PC-3 (cell line): ENCODE data around the gene EBLN2. TPM values are rescaled to one million over a fixed set of nuclear protein-coding genes. Genes with fewer than 3 reads are reported as not detected.

Experiments used
- ATAC-seq: fragments of 200-7000 bp; cut with Tn5 transposase; 2 replicates; pipeline ENCODE4 v1.9.1; 2020; ENCODE audit warnings: mild to moderate bottlenecking, moderate library complexity
- BruUV-seq: library from RNA; stranded (reverse); fragments of 400-500 nt; replicated peaks from 2 replicates; lab custom pipeline; 2021; lab: Mats Ljungman, UMichigan
- CTCF ChIA-PET: fragments of 300-600 bp; sonication (Branson Sonifier 250); formaldehyde crosslinking; loops from one replicate; lab custom pipeline; 2022; ENCODE audit warnings: antibody characterized with exemption; lab: Charles Lee
- POLR2A ChIA-PET: fragments of 300-600 bp; sonication (Branson Sonifier 250); formaldehyde crosslinking; loops from one replicate; lab custom pipeline; 2022; ENCODE audit warnings: antibody characterized with exemption; ENCODE audit not compliant: unreplicated experiment; lab: Charles Lee
- DNase-seq: peaks from one replicate; pipeline ENCODE4 v3.0.0-alpha.2; 2015
- H2AFZ ChIP-seq: fragments of 300-600 bp; sonication (generic); 2 replicates; pipeline ENCODE4 v1.6.0; 2016; ENCODE audit warnings: antibody characterized with exemption, low read length
- H3F3A ChIP-seq: fragments of 300-600 bp; sonication (generic); one replicate; pipeline ENCODE4 v1.6.0; 2017; ENCODE audit warnings: antibody characterized with exemption, low read length, control low read depth, mild to moderate bottlenecking; ENCODE audit not compliant: unreplicated experiment
- H3K27ac ChIP-seq: fragments of 300-600 bp; sonication (generic); 2 replicates; pipeline ENCODE4 v1.5.1; 2016; ENCODE audit warnings: mild to moderate bottlenecking, low read length
- H3K27me3 ChIP-seq: fragments of 300-600 bp; sonication (generic); 2 replicates; pipeline ENCODE4 v1.6.1; 2016; ENCODE audit warnings: low read length, mixed read lengths
- H3K36me3 ChIP-seq: fragments of 300-600 bp; sonication (generic); 2 replicates; pipeline ENCODE4 v1.6.1; 2016; ENCODE audit warnings: low read depth, mixed run types, low read length, mixed read lengths
- H3K4me1 ChIP-seq: fragments of 300-600 bp; sonication (generic); 2 replicates; pipeline ENCODE4 v1.5.1; 2016; ENCODE audit warnings: low read length; ENCODE audit not compliant: insufficient read depth
- H3K4me2 ChIP-seq: fragments of 300-600 bp; sonication (generic); 2 replicates; pipeline ENCODE4 v1.6.0; 2016; ENCODE audit warnings: low read length
- H3K4me3 ChIP-seq: fragments of 300-600 bp; sonication (generic); 2 replicates; pipeline ENCODE4 v1.5.1; 2016; ENCODE audit warnings: mild to moderate bottlenecking, low read length, mixed read lengths
- H3K79me2 ChIP-seq: fragments of 300-600 bp; sonication (generic); 2 replicates; pipeline ENCODE4 v1.6.1; 2017; ENCODE audit warnings: low read length, mixed read lengths
- H3K9ac ChIP-seq: fragments of 300-600 bp; sonication (generic); 2 replicates; pipeline ENCODE4 v1.6.0; 2016; ENCODE audit warnings: mild to moderate bottlenecking, low read length
- H3K9me2 ChIP-seq: fragments of 300-600 bp; sonication (generic); replicated peaks from 2 replicates; pipeline ENCODE4 v1.6.1; 2016; ENCODE audit warnings: mixed run types, low read length, mixed read lengths
- H3K9me3 ChIP-seq: fragments of 300-600 bp; sonication (generic); 2 replicates; pipeline ENCODE4 v1.6.1; 2016; ENCODE audit warnings: low read length, mixed read lengths
- H4K20me1 ChIP-seq: fragments of 300-600 bp; sonication (generic); 2 replicates; pipeline ENCODE4 v1.6.1; 2016; ENCODE audit warnings: low read length, mixed read lengths
- EZH2 ChIP-seq: fragments of 300-600 bp; sonication (generic); IDR thresholded peaks from one replicate; pipeline ENCODE4 v1.6.1; 2017; ENCODE audit warnings: antibody characterized with exemption, mild to moderate bottlenecking, low read length; ENCODE audit not compliant: unreplicated experiment
- EZH2phosphoT487 ChIP-seq: fragments of 300-600 bp; sonication (generic); IDR thresholded peaks from 2 replicates; pipeline ENCODE4 v1.6.1; 2018; ENCODE audit warnings: mild to moderate bottlenecking, antibody characterized with exemption, low read length, borderline replicate concordance
- intact Hi-C: fragments of 100-400 bp; cut with micrococcal nuclease; formaldehyde crosslinking; loops from 2 replicates; pipeline ENCODE4 v1.9.0; 2023
- total RNA-seq: library from RNA; depleted of rRNA; stranded (reverse); fragments of >200 nt; gene quantifications from 2 replicates; pipeline ENCODE4 v1.2.3, GENCODE V29; 2014
- TF ChIP-seq, protein P1 (sequence below): fragments of 300-600 bp; sonication (generic); conservative IDR thresholded peaks from 2 replicates; pipeline ENCODE4 v1.5.1; 2017; ENCODE audit warnings: antibody characterized with exemption, low read depth, mild to moderate bottlenecking, low read length

EBLN2 gene
- total RNA-seq, 1 experiment from 2014 or later: 6.2 TPM

DNA sequence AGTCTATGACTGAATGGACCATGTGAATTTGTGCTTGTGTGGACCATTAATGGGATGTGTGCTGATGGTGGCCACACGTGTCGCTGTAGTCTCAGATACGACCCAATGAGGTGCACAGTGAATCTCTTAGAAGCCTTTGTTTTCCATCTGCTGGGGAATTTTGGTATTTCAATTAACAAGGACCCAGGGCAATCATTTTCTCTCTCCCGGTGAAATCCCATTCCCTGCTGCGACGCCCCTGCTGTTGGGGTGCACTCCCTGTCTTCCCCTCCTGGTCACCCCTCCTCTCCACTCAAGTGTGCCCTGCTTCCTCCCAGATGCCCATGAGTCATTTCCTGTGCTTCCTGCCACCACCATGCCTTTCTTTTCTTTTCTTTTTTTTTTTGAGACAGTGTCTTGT lies 32.7 kb downstream of the EBLN2 start:
- H3K4me2 ChIP-seq: no peak overlapping the region
- peak; percentile 27; the same call in 1 of the 2 replicates for ATAC-seq
- intact Hi-C loops: no loop called here
- no peak overlapping the region for H2AFZ ChIP-seq
- no peaks in the 10 kb centered on the region for H3K4me1 ChIP-seq
- peaks cover 13% of the 10 kb centered on the region for H3K27me3 ChIP-seq
- H3K9ac ChIP-seq: no peak overlapping the region
- no peak for DNase-seq
- no peaks in the 10 kb centered on the region for H3K36me3 ChIP-seq
- TF ChIP-seq EZH2phosphoT487 (no peak), EZH2 (no peak)
- TF ChIP-seq, protein P1, sequence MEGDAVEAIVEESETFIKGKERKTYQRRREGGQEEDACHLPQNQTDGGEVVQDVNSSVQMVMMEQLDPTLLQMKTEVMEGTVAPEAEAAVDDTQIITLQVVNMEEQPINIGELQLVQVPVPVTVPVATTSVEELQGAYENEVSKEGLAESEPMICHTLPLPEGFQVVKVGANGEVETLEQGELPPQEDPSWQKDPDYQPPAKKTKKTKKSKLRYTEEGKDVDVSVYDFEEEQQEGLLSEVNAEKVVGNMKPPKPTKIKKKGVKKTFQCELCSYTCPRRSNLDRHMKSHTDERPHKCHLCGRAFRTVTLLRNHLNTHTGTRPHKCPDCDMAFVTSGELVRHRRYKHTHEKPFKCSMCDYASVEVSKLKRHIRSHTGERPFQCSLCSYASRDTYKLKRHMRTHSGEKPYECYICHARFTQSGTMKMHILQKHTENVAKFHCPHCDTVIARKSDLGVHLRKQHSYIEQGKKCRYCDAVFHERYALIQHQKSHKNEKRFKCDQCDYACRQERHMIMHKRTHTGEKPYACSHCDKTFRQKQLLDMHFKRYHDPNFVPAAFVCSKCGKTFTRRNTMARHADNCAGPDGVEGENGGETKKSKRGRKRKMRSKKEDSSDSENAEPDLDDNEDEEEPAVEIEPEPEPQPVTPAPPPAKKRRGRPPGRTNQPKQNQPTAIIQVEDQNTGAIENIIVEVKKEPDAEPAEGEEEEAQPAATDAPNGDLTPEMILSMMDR: no peak
- H3K79me2 ChIP-seq: no peaks in the 10 kb centered on the region
- no peak overlapping the region for H3K4me3 ChIP-seq
- H3K9me3 ChIP-seq: no peaks in the 10 kb centered on the region
- no TSS peak for BruUV-seq
- CTCF ChIA-PET: no interaction called here
- H3F3A ChIP-seq: no peaks in the 10 kb centered on the region
- H4K20me1 ChIP-seq: no peaks in the 10 kb centered on the region
- no peak overlapping the region for H3K27ac ChIP-seq
- POLR2A ChIA-PET: no interaction called here
- H3K9me2 ChIP-seq: no peaks in the 10 kb centered on the region

DNA sequence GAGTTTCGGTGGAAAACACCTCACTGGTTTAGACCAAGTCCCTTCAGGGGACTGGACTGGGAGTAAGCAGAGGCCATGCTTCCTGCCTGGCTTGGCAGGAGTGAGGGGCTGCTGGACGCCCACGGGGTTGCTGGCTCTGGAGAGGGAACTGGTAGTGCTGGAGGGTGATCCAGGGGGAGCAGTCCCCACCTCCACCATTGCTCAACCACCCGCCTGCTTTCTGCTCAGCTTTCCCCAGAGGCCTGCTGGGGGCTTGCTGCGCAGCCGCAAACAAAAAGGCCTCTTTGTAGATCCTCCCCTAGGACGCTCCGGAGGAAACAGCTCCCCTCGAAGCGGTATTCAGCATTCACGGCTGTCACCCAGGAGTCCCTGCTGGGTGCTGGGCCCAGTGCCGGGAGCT lies 33.5 kb downstream of the EBLN2 start:
- CTCF ChIA-PET: no interaction called here
- ATAC-seq: no peak

DNA sequence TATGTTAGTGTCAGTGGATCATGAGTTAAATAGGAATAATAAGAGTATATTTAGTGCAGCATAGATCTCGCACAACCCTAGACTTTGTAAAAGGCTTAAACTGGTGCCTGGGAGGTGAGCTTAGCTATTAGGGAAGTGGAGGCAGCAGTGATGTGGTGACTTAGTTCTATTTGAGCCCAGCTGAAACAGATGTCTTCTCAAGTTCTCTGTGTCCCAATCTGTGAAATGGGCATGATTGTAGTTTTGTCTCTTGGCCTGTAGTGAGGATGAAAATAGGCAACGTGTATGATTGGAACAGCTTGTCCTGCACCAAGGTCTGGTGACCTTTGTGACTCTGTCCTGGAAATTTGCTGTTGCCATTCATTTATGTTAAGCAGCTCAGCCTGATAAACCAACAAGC lies 34.7 kb downstream of the EBLN2 start:
- H3K9me2 ChIP-seq: no peaks in the 10 kb centered on the region
- no peaks in the 10 kb centered on the region for H4K20me1 ChIP-seq
- no peaks in the 10 kb centered on the region for H3K9me3 ChIP-seq
- peaks cover 22% of the 10 kb centered on the region for H3K27me3 ChIP-seq
- no peaks in the 10 kb centered on the region for H3K4me1 ChIP-seq
- ChIA-PET POLR2A (interaction anchor here (0.6 kb wide), 1 partner anchor 79 kb away, joined by 3 read pairs; no protein-coding TSS in a partner anchor), CTCF (no interaction called here)
- no peak overlapping the region for H3K4me2 ChIP-seq
- TF ChIP-seq, protein P1: no peak
- TF ChIP-seq EZH2phosphoT487 (no peak), EZH2 (no peak)
- no peaks in the 10 kb centered on the region for H3F3A ChIP-seq
- H2AFZ ChIP-seq: no peak overlapping the region
- H3K4me3 ChIP-seq: no peak overlapping the region
- DNase-seq (no peak), ATAC-seq (no peak)
- H3K79me2 ChIP-seq: no peaks in the 10 kb centered on the region
- H3K36me3 ChIP-seq: no peaks in the 10 kb centered on the region
- no TSS peak for BruUV-seq
- intact Hi-C loops: no loop called here
- no peak overlapping the region for H3K27ac ChIP-seq
- H3K9ac ChIP-seq: no peak overlapping the region

More for the DNA sequence above, 33.5 kb downstream of the EBLN2 start:
- Histone ChIP-seq H3K27ac (no peak overlapping the region), H3F3A (no peaks in the 10 kb centered on the region), H3K9ac (no peak overlapping the region), H2AFZ (no peak overlapping the region), H3K9me3 (no peaks in the 10 kb centered on the region), H3K4me1 (no peaks in the 10 kb centered on the region), H4K20me1 (no peaks in the 10 kb centered on the region), H3K36me3 (no peaks in the 10 kb centered on the region), H3K9me2 (no peaks in the 10 kb centered on the region), H3K4me3 (no peak overlapping the region), H3K79me2 (no peaks in the 10 kb centered on the region), H3K4me2 (no peak overlapping the region), H3K27me3 (peaks cover 19% of the 10 kb centered on the region)
- POLR2A ChIA-PET: no interaction called here
- no TSS peak for BruUV-seq
- TF ChIP-seq EZH2: no peak
- no peak for TF ChIP-seq EZH2phosphoT487
- TF ChIP-seq, protein P1: no peak
- intact Hi-C loops: no loop called here
- no peak for DNase-seq
